IMR-90 (cell line): ENCODE measurements around the gene FARS2. TPM values are rescaled to one million over a fixed set of nuclear protein-coding genes. Genes with fewer than 3 reads are reported as not detected.

ENCODE experiments used
- ATAC-seq: fragments of 200-7000 bp; cut with Tn5 transposase; 2 replicates; pipeline ENCODE4 v1.9.1; 2020; ENCODE audit warnings: low read depth, mild to moderate bottlenecking, moderate library complexity
- BruUV-seq: library from RNA; stranded (reverse); fragments of 400-500 nt; replicated peaks from 2 replicates; lab custom pipeline; 2021; lab: Mats Ljungman, UMichigan
- CTCF ChIA-PET: fragments of 300-600 bp; formaldehyde crosslinking; extraction: SDS; loops from one replicate; lab custom pipeline; 2021; ENCODE audit warnings: antibody characterized with exemption; lab: Yijun Ruan, JAX
- POLR2A ChIA-PET: fragments of 300-600 bp; sonication (Branson Sonifier 250); formaldehyde crosslinking; loops from one replicate; lab custom pipeline; 2022; ENCODE audit warnings: antibody characterized with exemption; ENCODE audit not compliant: unreplicated experiment; lab: Charles Lee
- DNase-seq: peaks from one replicate; pipeline ENCODE4 v3.0.0; 2013
- H2AFZ ChIP-seq: replicated peaks from 2 replicates; pipeline ENCODE3; 2013; ENCODE audit warnings: low read length, mild to moderate bottlenecking; ENCODE audit not compliant: poor library complexity
- H2AK5ac ChIP-seq: 2 replicates; pipeline ENCODE4 v1.6.1; 2013; ENCODE audit warnings: low read depth, low read length, inconsistent platforms
- H2AK9ac ChIP-seq: replicated peaks from 2 replicates; pipeline ENCODE3; 2013; ENCODE audit warnings: mild to moderate bottlenecking, low read depth, low read length, moderate library complexity; ENCODE audit not compliant: poor library complexity
- H2BK120ac ChIP-seq: 2 replicates; pipeline ENCODE4 v1.6.1; 2013; ENCODE audit warnings: low read depth, low read length, inconsistent platforms
- H2BK15ac ChIP-seq: 3 replicates; pipeline ENCODE4 v1.6.1; 2013; ENCODE audit warnings: low read depth, low read length, inconsistent platforms
- H2BK20ac ChIP-seq: 2 replicates; pipeline ENCODE4 v1.6.1; 2013; ENCODE audit warnings: low read depth, mild to moderate bottlenecking, inconsistent platforms, low read length, moderate library complexity
- H2BK5ac ChIP-seq: 2 replicates; pipeline ENCODE4 v1.6.1; 2013; ENCODE audit warnings: mild to moderate bottlenecking, low read depth, low read length, inconsistent platforms; ENCODE audit not compliant: poor library complexity, severe bottlenecking
- H3K14ac ChIP-seq: replicated peaks from 2 replicates; pipeline ENCODE4 v1.6.1; 2013; ENCODE audit warnings: low read depth, low read length, inconsistent platforms
- H3K18ac ChIP-seq: 2 replicates; pipeline ENCODE4 v1.6.1; 2013; ENCODE audit warnings: low read depth, low read length, control low read depth
- H3K23ac ChIP-seq: 2 replicates; pipeline ENCODE4 v1.6.1; 2013; ENCODE audit warnings: low read depth, low read length, inconsistent platforms
- H3K27ac ChIP-seq: 2 replicates; pipeline ENCODE4 v1.5.1; 2013; ENCODE audit warnings: mild to moderate bottlenecking, control low read depth, low read length; ENCODE audit not compliant: insufficient read depth
- H3K27me3 ChIP-seq: 2 replicates; pipeline ENCODE4 v1.6.1; 2013; ENCODE audit warnings: low read length; ENCODE audit not compliant: control insufficient read depth, insufficient read depth
- H3K36me3 ChIP-seq: 2 replicates; pipeline ENCODE4 v1.6.1; 2013; ENCODE audit warnings: low read length, mixed read lengths; ENCODE audit not compliant: control insufficient read depth, insufficient read depth
- H3K4ac ChIP-seq: 2 replicates; pipeline ENCODE4 v1.6.1; 2013; ENCODE audit warnings: low read depth, low read length, inconsistent platforms
- H3K4me1 ChIP-seq: 2 replicates; pipeline ENCODE4 v1.6.1; 2013; ENCODE audit warnings: low read length, mixed read lengths; ENCODE audit not compliant: control insufficient read depth, insufficient read depth
- H3K4me2 ChIP-seq: 2 replicates; pipeline ENCODE4 v1.6.1; 2013; ENCODE audit warnings: low read depth, mild to moderate bottlenecking, control low read depth, low read length, moderate library complexity
- H3K4me3 ChIP-seq: 2 replicates; pipeline ENCODE4 v1.5.1; 2013; ENCODE audit warnings: low read depth, mild to moderate bottlenecking, control low read depth, low read length, moderate library complexity; ENCODE audit not compliant: insufficient read depth
- H3K56ac ChIP-seq: 2 replicates; pipeline ENCODE4 v1.6.1; 2013; ENCODE audit warnings: low read length, inconsistent platforms; ENCODE audit not compliant: insufficient read depth; ENCODE audit errors: extremely low read depth
- H3K79me1 ChIP-seq, 2 experiments: 2 replicates each; pipeline ENCODE4 v1.6.1; 2013; ENCODE audit warnings: low read length in 2 of 2, inconsistent platforms in 1 of 2, low read depth in 1 of 2
- H3K9ac ChIP-seq: 2 replicates; pipeline ENCODE4 v1.6.1; 2013; ENCODE audit warnings: low read depth, low read length, control low read depth
- H3K9me1 ChIP-seq: 2 replicates; pipeline ENCODE4 v1.6.1; 2013; ENCODE audit warnings: low read length, inconsistent platforms; ENCODE audit not compliant: insufficient read depth
- H3K9me3 ChIP-seq: 2 replicates; pipeline ENCODE4 v1.6.1; 2013; ENCODE audit warnings: low read length; ENCODE audit not compliant: control insufficient read depth, insufficient read depth
- H4K20me1 ChIP-seq: 2 replicates; pipeline ENCODE4 v1.6.1; 2013; ENCODE audit warnings: low read length, inconsistent platforms; ENCODE audit not compliant: insufficient read depth
- H4K5ac ChIP-seq: 2 replicates; pipeline ENCODE4 v1.6.1; 2013; ENCODE audit warnings: mild to moderate bottlenecking, low read depth, low read length, control low read depth
- H4K8ac ChIP-seq, 2 experiments: 2 replicates each; pipeline ENCODE4 v1.6.1; 2013; ENCODE audit warnings: low read depth in 2 of 2, low read length in 2 of 2, control low read depth in 1 of 2, inconsistent platforms in 1 of 2
- H4K91ac ChIP-seq: 2 replicates; pipeline ENCODE4 v1.6.1; 2013; ENCODE audit warnings: low read depth, low read length, inconsistent platforms; ENCODE audit not compliant: insufficient read depth
- CEBPB ChIP-seq: IDR thresholded peaks from 2 replicates; pipeline ENCODE4 v1.6.1; 2012; ENCODE audit warnings: low read depth, low read length, improper control_type of control experiment
- ELK1 ChIP-seq: fragments of 150-350 bp; IDR thresholded peaks from 2 replicates; pipeline ENCODE4 v1.6.1; 2016; ENCODE audit warnings: low read depth, mild to moderate bottlenecking, low read length, moderate library complexity, borderline replicate concordance
- FOS ChIP-seq: fragments of 150-350 bp; IDR thresholded peaks from 2 replicates; pipeline ENCODE4 v1.6.1; 2016; ENCODE audit warnings: low read depth, low read length
- MAFK ChIP-seq: IDR thresholded peaks from 2 replicates; pipeline ENCODE4 v1.6.1; 2012; ENCODE audit warnings: low read depth, low read length, improper control_type of control experiment
- MAZ ChIP-seq: IDR thresholded peaks from 2 replicates; pipeline ENCODE4 v1.6.1; 2012; ENCODE audit warnings: low read depth, mild to moderate bottlenecking, low read length, improper control_type of control experiment, moderate library complexity, borderline replicate concordance
- NFE2L2 ChIP-seq: fragments of 150-350 bp; IDR thresholded peaks from 2 replicates; pipeline ENCODE4 v1.6.1; 2016; ENCODE audit warnings: low read depth, mild to moderate bottlenecking, low read length
- RAD21 ChIP-seq: IDR thresholded peaks from 2 replicates; pipeline ENCODE4 v1.6.1; 2012; ENCODE audit warnings: low read length, improper control_type of control experiment
- RFX5 ChIP-seq: IDR thresholded peaks from 2 replicates; pipeline ENCODE4 v1.8.0; 2012; ENCODE audit warnings: low read depth, mild to moderate bottlenecking, low read length, moderate library complexity
- SMC3 ChIP-seq: fragments of 150-350 bp; IDR thresholded peaks from 2 replicates; pipeline ENCODE4 v1.6.1; 2016; ENCODE audit warnings: low read depth, mild to moderate bottlenecking, antibody characterized with exemption, low read length, moderate library complexity
- WGBS, 2 experiments: methylation state at CpG; one replicate each; pipeline versions ENCODE4 v1.1.5 to v1.1.7; 2013; ENCODE audit warnings: missing lambda C conversion rate in 2 of 2; ENCODE audit not compliant: insufficient read length in 1 of 2; ENCODE audit errors: extremely low coverage in 2 of 2; 5-methylcytosine and 5-hydroxymethylcytosine counted together
- dilution Hi-C: fragments of 300-500 bp; cut with HindIII; formaldehyde crosslinking; loops from one replicate; pipeline ENCODE4 v1.14.3; 2018; ENCODE audit warnings: low sequenced_read_pairs; ENCODE audit not compliant: unreplicated experiment
- in situ Hi-C: fragments of 300-500 bp; cut with MboI; formaldehyde crosslinking; loops from 3 replicates; pipeline ENCODE4 v1.14.3; 2019; ENCODE audit warnings: low sequenced_read_pairs, inconsistent platforms, mixed read lengths
- intact Hi-C: fragments of 100-400 bp; cut with micrococcal nuclease; formaldehyde crosslinking; loops from 2 replicates; pipeline ENCODE4 v1.10.0; 2022
- polyA plus RNA-seq, 3 experiments: library from polyadenylated mRNA; depleted of rRNA; stranded (reverse); fragments of >200 nt; gene quantifications; 2 replicates each; pipeline ENCODE4 v1.2.3, GENCODE V29; 2012; ENCODE audit warnings: low replicate concordance in 1 of 3
- total RNA-seq: library from RNA; depleted of rRNA; stranded (reverse); fragments of >200 nt; gene quantifications from 2 replicates; pipeline ENCODE4 v1.2.3, GENCODE V29; 2012
- TF ChIP-seq, protein P1 (sequence below): fragments of 150-350 bp; IDR thresholded peaks from 2 replicates; pipeline ENCODE4 v1.6.1; 2017; ENCODE audit warnings: mild to moderate bottlenecking, antibody characterized with exemption, low read length, low read depth
- TF ChIP-seq, protein P2 (sequence below): conservative IDR thresholded peaks from 2 replicates; pipeline ENCODE4 v1.5.1; 2012; ENCODE audit warnings: mild to moderate bottlenecking, low read depth, low read length, improper control_type of control experiment

Gene FARS2
- total and polyA plus RNA-seq, 2 of the 4 experiments (the other 2 are of a cell fraction): 12.1 to 28.9 TPM

DNA sequence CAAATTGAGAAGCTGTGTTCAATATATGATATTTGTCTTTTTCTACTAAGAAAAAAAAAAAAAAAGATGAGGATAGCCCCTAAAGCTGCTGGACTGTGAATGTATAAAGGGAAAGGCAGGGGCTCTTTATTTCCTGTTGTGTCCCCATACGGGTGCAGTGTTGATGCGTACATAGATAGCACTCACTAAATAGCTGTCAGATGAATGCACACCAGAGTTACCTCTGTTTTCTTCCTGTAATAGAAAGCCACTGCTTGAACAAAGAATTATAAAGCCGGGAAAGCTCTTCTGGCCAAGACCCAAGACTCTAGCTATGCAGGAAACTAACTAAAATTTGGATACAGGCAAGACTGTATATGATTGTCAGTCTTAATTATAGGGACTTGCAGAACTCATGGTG is 260.0 kb downstream of the FARS2 start:
- Histone ChIP-seq H3K56ac (no peak overlapping the region), H3K9me3 (no peaks in the 10 kb centered on the region), H2BK5ac (no peak overlapping the region), H2AFZ (no peak overlapping the region), H4K91ac (no peak overlapping the region), H2BK20ac (no peak overlapping the region), H3K4me2 (no peak overlapping the region), H3K27ac (no peak overlapping the region), H4K5ac (no peak overlapping the region), H4K8ac (no peak overlapping the region), H3K23ac (no peak overlapping the region), H2AK5ac (no peak overlapping the region), H3K4me1 (no peaks in the 10 kb centered on the region), H2AK9ac (no peak overlapping the region), H3K14ac (no peak overlapping the region), H3K36me3 (no peaks in the 10 kb centered on the region), H4K20me1 (no peaks in the 10 kb centered on the region), H3K9ac (no peak overlapping the region), H3K27me3 (no peaks in the 10 kb centered on the region), H3K79me1 (no peaks in the 10 kb centered on the region), H3K9me1 (no peaks in the 10 kb centered on the region; the same call in 1 of the 2 replicates), H2BK120ac (no peak overlapping the region), H3K4ac (no peak overlapping the region), H2BK15ac (no peak overlapping the region), H3K4me3 (no peak overlapping the region), H3K18ac (no peak overlapping the region)
- intact Hi-C loops: no loop called here
- TF ChIP-seq SMC3 (no peak), NFE2L2 (no peak), MAFK (no peak), RAD21 (no peak), MAZ (no peak), ELK1 (no peak), CEBPB (no peak), FOS (no peak), RFX5 (no peak)
- TF ChIP-seq, protein P1, sequence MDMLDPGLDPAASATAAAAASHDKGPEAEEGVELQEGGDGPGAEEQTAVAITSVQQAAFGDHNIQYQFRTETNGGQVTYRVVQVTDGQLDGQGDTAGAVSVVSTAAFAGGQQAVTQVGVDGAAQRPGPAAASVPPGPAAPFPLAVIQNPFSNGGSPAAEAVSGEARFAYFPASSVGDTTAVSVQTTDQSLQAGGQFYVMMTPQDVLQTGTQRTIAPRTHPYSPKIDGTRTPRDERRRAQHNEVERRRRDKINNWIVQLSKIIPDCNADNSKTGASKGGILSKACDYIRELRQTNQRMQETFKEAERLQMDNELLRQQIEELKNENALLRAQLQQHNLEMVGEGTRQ: no peak
- TF ChIP-seq, protein P2, sequence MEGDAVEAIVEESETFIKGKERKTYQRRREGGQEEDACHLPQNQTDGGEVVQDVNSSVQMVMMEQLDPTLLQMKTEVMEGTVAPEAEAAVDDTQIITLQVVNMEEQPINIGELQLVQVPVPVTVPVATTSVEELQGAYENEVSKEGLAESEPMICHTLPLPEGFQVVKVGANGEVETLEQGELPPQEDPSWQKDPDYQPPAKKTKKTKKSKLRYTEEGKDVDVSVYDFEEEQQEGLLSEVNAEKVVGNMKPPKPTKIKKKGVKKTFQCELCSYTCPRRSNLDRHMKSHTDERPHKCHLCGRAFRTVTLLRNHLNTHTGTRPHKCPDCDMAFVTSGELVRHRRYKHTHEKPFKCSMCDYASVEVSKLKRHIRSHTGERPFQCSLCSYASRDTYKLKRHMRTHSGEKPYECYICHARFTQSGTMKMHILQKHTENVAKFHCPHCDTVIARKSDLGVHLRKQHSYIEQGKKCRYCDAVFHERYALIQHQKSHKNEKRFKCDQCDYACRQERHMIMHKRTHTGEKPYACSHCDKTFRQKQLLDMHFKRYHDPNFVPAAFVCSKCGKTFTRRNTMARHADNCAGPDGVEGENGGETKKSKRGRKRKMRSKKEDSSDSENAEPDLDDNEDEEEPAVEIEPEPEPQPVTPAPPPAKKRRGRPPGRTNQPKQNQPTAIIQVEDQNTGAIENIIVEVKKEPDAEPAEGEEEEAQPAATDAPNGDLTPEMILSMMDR: no peak
- in situ Hi-C loops: no loop called here
- CTCF ChIA-PET: interaction anchor here (0.6 kb wide), 1 partner anchor 346 kb away, joined by 3 read pairs; no protein-coding TSS in a partner anchor
- POLR2A ChIA-PET: no interaction called here
- no CpG with 5 or more reads among the region's 3 CpGs for WGBS, 2 experiments
- dilution Hi-C loops: no loop called here
- no TSS peak for BruUV-seq
- DNase-seq: no peak
- ATAC-seq: no peak
